ENCODE results near the gene OR1I1.
"Not testable (repeated sequence)": the region's sequence is repeated elsewhere in the genome, so short reads cannot be mapped to it uniquely, and the experiment has no call there.

Gene OR1I1

GRCh38 chr19:15081911-15082310 is at the start of gene OR1I1:
Gene OR1I1 (plus strand): TSS chr19:15082211. CDS start chr19:15087066, 4,855 bp downstream.
- no peak for DNase-seq (ENCODE audit: low read depth)

DNA sequence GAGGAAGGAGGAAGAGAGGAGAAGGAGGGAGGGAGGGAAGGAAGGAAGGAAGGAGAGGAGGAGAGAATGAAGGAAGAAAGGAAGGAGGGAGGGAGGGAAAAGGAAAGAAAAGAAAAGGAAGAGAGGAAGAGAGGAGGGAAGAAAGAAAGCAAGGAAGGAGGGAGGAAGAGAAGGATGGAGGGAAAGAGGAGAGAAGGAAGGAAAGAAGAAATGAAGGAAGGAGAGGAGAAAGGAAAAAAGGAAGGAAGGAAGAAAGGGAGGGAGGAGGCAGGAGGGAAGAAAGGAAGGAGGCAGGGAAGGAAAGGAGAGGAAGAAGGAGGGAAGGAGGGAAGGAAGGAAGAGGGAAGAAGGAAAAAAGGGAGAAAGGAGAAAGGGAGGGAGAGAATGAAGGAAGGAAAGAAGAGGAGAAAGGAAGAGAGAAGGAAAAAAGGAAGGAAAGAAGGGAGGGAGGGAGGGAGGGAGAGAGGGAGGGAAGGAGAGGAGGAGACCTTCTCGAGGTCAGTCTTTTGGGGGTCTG is 46.2 kb upstream of the OR1I1 start:
- no peak for DNase-seq (ENCODE audit: low read depth)

- no peak for DNase-seq (ENCODE audit: low read depth)
Observed at GRCh38 chr19:15037586-15037985, 44.4 kb upstream of the OR1I1 start.

DNA sequence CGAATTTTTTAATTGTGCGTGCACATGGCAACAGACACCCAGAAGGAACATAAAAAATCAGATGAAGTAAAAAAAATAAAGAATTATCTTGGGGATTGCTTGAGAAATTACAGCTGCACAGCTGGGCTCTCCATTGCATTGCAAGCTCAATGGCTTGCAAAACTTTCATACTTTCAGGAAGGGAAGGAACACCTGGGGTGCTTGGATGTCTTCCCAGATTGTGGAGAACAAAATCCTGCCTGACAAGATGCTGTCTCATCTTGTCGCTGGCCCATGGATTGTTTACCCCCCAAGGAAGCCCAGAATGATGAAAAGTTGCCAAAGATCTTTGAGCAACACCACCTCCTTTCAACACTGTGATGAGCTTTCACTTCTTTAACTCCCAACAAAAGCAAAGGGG is 43.7 kb upstream of the OR1I1 start:
- no peak for DNase-seq (ENCODE audit: low read depth)

GRCh38 chr19:15042003-15042402 is 40.0 kb upstream of the OR1I1 start:
- no peak for DNase-seq (ENCODE audit: low read depth)

DNA sequence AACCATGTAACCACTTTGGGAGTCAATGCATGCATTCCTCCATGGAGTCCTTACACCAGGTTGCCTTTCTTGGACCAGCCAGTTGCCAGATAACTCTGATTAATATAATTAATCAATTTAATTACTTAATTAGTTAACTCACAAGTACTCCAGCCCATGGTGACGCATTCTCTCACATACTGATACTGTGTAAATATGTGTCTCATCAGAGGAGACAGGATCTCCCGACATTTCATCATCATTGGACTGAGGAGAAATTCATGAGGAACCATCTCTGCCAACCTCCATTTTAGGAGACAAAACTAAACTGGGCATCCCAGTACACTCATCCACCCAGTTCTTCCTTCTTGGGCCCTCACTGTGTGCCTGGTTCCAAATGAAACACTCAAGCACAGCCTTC is 39.2 kb upstream of the OR1I1 start:
- no peak for DNase-seq (ENCODE audit: low read depth)

DNA sequence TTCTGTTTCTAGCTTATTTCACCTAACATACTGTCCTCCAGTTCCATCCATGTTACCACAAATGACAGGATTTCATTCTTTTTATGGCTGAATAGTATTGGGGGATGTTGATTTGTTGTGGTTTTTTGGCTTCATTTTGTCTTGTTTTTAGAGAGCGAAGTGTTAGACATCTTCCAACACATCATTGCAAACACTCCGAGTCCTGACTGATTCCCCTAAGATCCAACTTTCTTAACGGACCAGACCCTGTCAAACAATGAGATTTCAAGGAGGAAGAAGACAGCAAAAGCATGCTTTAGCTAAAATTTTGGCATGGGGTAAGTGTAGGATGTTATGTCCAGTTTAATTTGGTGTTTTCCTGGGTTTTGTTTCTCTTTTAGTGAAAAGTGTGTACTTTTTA is 36.5 kb upstream of the OR1I1 start:
- DNase-seq (ENCODE audit: low read depth) = no peak

DNA sequence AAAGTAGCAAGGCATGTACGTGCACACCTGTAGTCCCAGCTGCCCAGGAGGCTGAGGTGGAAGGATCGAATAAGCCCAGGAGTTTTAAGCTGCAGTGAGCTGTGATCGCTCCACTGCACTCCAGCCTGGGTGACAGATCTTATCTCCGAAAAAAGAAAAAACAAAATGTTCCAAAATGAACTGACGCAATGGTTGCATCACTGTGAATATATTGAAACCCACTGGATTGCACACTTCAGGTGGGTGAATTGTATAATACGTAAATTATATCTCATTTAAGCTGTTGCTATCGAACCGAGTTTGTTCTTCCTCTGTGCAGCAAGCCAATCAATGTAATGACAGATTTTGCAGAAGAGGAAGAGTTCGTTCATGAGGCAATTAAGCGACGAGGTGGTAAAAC is 34.3 kb upstream of the OR1I1 start:
- no peak for DNase-seq (ENCODE audit: low read depth)

DNA sequence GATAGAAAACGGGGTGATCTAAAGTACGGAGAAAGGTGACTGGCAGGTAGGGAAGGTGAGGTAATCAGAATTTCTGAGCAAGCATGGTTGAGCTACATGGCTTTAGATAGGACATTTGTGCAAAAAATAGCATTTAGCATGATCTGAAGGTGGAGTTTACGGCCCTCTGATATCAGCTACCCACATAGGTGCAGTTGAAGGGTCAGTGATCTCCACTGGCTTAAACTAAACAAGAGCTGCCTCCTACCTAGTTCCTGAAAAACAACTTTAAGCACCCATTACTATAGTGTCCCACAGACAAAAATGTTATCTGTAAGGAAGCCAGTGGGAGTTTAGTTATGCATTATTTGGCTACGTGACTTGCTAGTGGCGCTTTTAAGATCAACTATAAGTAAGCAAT is 33.9 kb upstream of the OR1I1 start:
- DNase-seq (ENCODE audit: low read depth) = no peak

DNA sequence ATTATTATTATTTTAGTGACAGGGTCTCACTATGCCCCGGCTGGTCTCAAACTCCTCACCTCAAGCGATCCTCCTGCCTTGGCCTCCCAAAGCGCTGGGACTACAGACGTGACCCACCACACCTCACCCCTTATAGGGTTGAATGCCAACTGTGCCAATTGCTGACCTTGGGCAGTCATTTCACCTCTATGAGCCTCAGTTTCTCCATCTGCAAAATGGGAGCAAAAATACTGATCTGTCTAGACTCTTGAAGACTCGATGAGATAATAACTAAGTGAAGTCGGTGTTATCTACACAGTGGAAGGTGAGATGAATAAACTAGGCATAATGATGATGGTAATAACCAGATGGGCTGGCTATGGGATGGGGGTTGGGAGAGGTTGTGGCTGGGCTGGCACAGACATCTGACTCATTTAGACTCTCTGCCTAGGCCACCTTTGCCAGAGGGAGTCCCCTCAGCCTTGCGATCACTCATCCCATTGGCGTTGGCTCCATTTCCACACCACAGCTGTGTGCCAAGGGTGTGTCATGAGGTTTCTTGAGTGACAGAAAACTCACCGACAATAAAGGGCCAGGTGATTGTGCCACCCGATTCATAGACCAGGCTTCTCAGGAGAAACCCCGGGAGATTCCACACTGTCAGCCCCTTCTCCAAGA is 33.0 kb upstream of the OR1I1 start, which contains the start of gene CASP14:
CASP14 (plus strand) TSS at position 596 of the 657 bp plus-strand sequence. CDS start 2,772 bp downstream, outside the sequence.
- no peak for DNase-seq (ENCODE audit: low read depth)

DNA sequence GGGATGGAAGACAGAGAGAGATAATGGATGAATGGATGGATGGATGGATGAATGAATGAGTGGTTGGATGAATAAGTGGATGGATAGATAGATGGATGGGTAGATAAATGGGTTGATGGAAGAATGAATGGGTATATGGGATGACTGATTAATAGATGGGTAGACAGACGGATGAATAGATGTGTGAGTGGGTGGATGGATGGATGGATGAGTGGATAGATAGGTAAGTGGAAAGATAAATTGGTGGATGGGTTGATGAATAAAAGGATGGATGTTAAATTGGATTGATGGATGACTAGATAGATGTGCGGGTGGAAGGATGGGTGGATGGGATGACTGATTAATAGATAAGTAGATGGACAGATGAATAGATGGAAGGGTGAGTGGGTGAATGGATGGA is 31.4 kb upstream of the OR1I1 start:
- no peak for DNase-seq (ENCODE audit: low read depth)

GRCh38 chr19:15062036-15062435 is 20.0 kb upstream of the OR1I1 start:
- no peak for DNase-seq (ENCODE audit: low read depth)

DNA sequence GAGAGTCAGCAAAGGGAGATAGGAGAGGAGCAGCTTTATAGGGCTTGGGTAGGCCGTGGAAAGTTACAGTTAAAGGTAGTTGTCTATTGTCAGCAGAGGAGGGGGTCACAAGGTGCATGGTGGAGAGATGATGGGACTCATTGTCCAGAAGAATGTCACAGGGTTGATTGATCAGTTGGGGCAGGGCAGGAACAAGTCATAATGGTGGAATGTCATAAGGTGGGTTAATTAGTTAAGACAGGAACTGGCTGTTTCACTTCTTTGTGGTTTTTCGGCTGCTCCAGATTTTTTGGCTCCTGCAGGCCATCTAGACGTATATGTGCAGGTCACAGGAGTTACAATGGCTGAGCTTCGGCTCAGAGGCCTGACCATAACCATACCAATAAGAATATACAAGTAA is 11.6 kb upstream of the OR1I1 start:
- not testable (repeated sequence) for DNase-seq (ENCODE audit: low read depth)

DNA sequence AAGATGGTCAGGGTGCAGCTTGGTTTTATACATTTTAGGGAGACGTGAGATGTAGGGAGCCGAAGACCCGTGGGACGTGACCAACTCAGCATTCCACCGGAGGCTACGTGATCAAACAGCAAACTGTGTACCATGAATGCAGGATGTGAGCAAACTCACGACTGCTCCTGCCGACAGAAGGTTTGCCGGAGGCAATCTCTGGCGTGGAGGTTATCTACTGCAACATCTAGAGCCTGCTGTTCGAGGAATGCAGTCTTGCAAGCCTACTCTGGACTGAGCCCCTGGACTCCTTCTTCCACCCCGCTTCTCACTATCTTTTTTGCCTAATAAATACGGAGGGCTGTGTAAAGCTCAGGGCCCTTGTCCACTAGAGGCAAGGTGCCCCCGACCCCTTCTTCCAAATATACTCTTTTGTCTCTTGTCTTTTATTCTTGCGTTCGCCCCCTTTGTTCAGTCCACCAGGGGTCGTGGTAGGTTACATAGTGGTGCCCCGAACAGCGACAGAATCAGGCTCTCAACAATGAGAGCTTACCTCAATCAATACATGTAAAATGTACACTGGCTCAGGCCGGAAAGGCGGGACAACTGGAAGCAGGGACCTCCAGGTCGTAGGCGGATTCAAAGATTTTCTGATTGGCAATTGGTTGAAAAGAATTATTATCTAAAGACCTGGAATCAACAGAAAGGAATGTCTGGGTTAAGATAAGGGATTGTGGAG is 8.9 kb upstream of the OR1I1 start:
- DNase-seq (ENCODE audit: low read depth) = no peak

GRCh38 chr19:15074371-15074770 is 7.6 kb upstream of the OR1I1 start:
- DNase-seq (ENCODE audit: low read depth) = no peak

DNA sequence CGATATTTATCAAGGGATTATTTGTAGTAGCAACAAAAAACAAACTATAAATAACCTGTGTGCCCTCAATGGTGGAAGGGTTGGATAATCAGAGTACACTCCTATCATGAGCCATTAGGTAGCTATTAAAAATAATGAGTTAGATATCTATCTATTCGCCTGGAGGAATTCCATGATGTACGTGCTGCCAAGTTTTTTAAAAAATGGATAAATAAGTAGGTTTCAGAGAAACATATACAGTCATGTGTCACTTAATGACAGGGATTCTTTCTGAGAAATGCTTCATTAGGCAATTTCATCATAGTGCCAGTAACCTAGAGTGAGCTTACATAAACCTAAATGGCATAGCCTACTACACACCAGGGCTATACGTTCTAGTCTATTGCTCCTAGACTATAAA is 6.2 kb upstream of the OR1I1 start:
- DNase-seq (ENCODE audit: low read depth) = no peak

DNA sequence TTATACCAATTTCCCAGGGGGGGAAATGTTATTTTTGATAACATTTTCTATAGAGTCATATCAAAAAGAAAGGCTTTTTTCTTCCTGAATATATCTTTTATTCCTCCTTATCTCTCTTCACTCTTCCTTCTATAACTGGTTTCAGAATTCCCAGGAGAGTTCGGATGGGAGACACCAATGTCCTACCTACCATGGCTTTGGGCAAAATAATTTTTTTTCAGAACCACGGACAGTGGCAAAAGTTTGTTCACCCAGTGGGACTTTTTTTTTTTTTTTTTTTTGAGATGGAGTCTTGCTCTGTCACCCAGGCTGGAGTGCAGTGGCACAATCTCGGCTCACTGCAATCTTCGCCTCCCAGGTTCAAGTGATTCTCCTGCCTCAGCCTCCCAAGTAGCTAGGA is 2.0 kb upstream of the OR1I1 start:
- not testable (repeated sequence) for DNase-seq (ENCODE audit: low read depth)

DNA sequence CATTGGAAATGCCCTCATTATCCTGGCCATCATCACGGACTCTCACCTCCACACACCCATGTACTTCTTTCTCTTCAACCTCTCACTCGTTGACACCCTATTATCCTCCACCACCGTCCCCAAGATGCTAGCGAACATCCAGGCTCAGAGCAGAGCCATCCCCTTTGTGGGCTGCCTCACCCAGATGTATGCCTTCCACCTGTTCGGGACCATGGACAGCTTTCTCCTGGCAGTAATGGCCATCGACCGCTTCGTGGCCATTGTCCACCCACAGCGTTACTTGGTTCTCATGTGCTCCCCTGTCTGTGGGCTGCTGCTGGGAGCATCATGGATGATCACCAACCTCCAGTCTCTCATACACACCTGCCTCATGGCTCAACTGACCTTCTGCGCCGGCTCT is 5.2 kb downstream of the OR1I1 start:
- no peak for DNase-seq (ENCODE audit: low read depth)

DNA sequence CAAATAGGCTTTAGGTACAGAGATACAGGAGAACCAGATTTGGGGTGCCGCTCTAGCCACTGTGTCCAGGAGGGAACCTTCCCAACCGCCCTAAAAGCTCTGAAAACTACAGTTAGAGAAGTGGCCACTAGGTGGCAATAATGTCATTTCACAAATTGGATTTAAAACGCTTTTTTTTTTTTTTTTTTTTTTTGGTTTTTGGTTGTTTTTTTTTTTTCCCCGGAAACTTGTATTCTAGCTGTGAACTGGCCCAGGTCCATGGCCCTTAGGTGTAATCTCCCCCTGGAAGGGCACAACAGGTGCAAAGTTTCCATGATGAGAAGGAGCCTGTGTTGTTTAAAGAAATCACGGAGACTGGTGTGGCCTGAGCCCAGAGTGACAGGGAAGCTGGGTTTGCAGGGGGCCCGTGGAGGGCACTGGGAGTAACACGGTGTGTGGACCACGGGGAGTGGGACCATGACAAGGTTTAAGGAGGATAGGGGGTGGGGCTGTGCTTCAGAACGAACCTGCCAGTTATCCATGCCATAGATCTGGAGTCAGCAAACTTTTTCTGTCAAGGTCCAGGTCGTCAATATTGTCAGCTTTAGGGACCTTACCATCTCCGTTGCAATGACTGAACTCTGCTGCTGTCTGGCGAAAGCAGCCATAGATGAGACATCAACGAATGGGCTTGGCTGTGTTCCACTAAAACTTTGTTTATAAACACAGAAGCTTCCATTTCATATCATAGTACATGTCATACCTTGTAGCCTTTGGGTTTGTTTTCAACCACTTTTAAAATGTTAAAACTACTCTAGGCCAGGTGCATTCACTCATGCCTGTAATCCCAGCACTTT is 10.1 kb downstream of the OR1I1 start:
- peak; percentile 24 for DNase-seq (ENCODE audit: low read depth)

DNA sequence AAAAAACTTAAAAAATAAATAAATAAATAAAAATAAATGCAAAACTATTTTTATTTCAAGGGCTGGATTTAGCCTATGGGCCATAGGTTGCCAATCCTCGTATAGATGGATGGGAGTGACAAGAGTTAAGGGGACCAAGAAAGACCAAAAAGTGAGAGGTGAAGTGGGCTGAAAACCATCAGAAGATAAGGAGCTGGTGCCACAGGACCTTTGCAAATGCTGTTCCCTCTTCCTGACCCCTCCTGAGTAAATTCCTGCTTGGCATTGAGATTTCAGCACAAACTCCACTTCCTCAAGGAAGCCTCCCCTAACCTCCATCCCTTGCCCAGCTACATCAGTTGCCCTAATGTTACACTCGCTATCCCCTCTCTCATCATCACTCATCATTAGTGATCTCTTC is 11.0 kb downstream of the OR1I1 start:
- no peak for DNase-seq (ENCODE audit: low read depth)

DNA sequence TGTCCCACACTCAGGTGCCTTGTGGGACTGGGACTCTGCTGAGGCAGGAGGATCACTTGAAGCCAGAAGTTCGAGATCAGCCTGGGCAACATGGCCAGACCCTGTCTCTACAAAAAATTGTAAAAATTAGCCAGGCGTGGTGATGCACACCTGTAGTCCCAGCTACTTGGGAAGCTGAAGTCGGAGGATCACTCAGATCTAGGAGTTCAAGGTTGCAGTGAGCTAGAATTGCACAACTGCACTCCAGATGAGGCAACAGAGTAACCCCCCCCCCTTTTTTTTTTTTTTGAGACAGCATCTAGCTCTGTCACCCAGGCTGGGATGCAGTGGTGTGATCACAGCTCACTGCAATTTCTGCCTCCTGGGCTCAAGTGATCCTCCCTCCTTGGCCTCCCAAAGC is 14.2 kb downstream of the OR1I1 start:
- no peak for DNase-seq (ENCODE audit: low read depth)

DNA sequence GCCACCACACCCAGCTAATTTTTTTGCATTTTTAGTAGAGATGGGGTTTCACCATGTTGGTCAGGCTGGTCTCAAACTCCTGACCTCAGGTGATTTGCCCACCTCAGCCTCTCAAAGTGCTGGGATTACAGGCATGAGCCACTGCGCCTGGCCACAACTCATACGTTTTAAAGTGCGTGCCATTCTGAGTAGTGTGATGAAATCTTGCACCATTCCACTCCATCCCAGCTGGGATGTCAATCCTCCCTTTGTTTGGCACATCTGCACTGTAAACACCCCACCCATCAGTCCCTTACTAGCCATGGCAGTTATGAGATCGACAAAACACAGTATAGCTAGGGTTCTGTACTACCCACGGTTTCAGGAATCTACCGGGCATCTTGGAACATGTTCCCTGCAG is 16.0 kb downstream of the OR1I1 start:
- DNase-seq (ENCODE audit: low read depth) = not testable (repeated sequence)

DNA sequence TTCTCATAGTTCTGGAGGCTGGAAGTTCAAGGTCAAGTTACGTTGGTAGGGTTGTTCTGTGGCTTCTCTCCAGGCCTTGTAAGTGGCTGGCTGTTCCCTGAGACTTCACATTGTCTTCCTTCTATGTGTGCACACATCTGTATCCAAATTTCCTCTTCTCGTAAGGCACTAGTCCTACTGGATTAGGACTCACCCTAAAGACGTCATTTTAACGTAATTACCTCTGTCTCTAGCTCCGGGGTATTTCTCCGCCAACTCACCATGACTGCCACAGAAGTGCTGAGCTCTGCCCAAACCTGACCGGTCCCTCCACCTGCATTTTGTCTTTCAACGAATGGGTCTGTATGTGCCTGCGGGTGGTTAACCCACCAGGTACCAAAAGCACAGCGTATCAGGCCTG is 16.4 kb downstream of the OR1I1 start:
- DNase-seq (ENCODE audit: low read depth) = no peak
